HepG2 (cell line): ENCODE data around the gene CFAP46. TPM values are rescaled to one million over a fixed set of nuclear protein-coding genes. Genes with fewer than 3 reads are reported as not detected.

Source experiments
- ATAC-seq: fragments of 200-7000 bp; cut with Tn5 transposase; 3 replicates; pipeline ENCODE4 v1.9.1; 2020; ENCODE audit warnings: mild to moderate bottlenecking, moderate library complexity
- BruUV-seq: library from RNA; stranded (reverse); fragments of 400-500 nt; replicated peaks from 2 replicates; lab custom pipeline; 2021; lab: Mats Ljungman, UMichigan
- CTCF ChIA-PET: fragments of 300-600 bp; formaldehyde crosslinking; extraction: SDS; loops from one replicate; lab custom pipeline; 2021; ENCODE audit warnings: low total read pairs, inconsistent platforms, low intra/inter-chr PET ratio; lab: Yijun Ruan, JAX
- POLR2A ChIA-PET: fragments of 350-600 bp; sonication (Branson Sonifier 250); formaldehyde crosslinking; loops from one replicate; lab custom pipeline; 2020; ENCODE audit warnings: antibody characterized with exemption, inconsistent platforms; lab: Yijun Ruan, JAX
- DNase-seq: peaks from one replicate; pipeline ENCODE4 v3.0.0-alpha.2; 2015; ENCODE audit warnings: low spot score
- FAIRE-seq: peaks from 3 replicates; lab custom pipeline; 2011; peaks lifted over from hg19 to GRCh38; lab: Jason Lieb, UNC
- H2AFZ ChIP-seq: one replicate; pipeline ENCODE4 v1.6.1; 2011; ENCODE audit warnings: low read length, inconsistent platforms
- H3K27ac ChIP-seq: fragments of 300-600 bp; 3 replicates; pipeline ENCODE4 v1.8.0; 2011; ENCODE audit warnings: mixed run types, mild to moderate bottlenecking, mixed read lengths, low read length, inconsistent platforms; ENCODE audit not compliant: insufficient read depth; ENCODE audit errors: extremely low read length
- H3K27me3 ChIP-seq, 2 experiments: fragments of 200-600 bp in 1 of 2; 2 replicates in 1 of 2; 3 replicates in 1 of 2; pipeline versions ENCODE4 v1.6.0 to v1.8.0; 2011; ENCODE audit warnings: low read length in 2 of 2, mild to moderate bottlenecking in 2 of 2, moderate library complexity in 2 of 2, inconsistent platforms in 1 of 2; ENCODE audit not compliant: insufficient read depth in 2 of 2, control insufficient read depth in 1 of 2
- H3K36me3 ChIP-seq, 2 experiments: fragments of 200-600 bp in 1 of 2; replicated peaks in 1 of 2; 2 replicates in 1 of 2; 3 replicates in 1 of 2; pipeline versions ENCODE4 v1.5.1 to v1.8.0; 2011; ENCODE audit warnings: low read length in 2 of 2, inconsistent platforms in 1 of 2; ENCODE audit not compliant: insufficient read depth in 2 of 2, control insufficient read depth in 1 of 2
- H3K4me1 ChIP-seq: 2 replicates; pipeline ENCODE4 v1.5.1; 2012; ENCODE audit warnings: low read length, inconsistent platforms; ENCODE audit not compliant: insufficient read depth
- H3K4me2 ChIP-seq: 2 replicates; pipeline ENCODE4 v1.6.0; 2011; ENCODE audit warnings: low read depth, low read length, inconsistent platforms
- H3K4me3 ChIP-seq, 3 experiments: fragments of 200-600 bp in 1 of 3; sonication (generic), shearing (Covaris generic) in 1 of 3; replicated peaks in 1 of 3; 2 replicates each; pipeline ENCODE4 v1.5.1; 2011 to 2016; ENCODE audit warnings: low read length in 3 of 3, inconsistent platforms in 2 of 3, low read depth in 2 of 3, mild to moderate bottlenecking in 2 of 3, control low read depth in 1 of 3, mixed read lengths in 1 of 3; ENCODE audit not compliant: insufficient read depth in 1 of 3
- H3K79me2 ChIP-seq: one replicate; pipeline ENCODE4 v1.6.1; 2011; ENCODE audit warnings: low read length, inconsistent platforms; ENCODE audit not compliant: insufficient read depth
- H3K9ac ChIP-seq: 2 replicates; pipeline ENCODE4 v1.6.0; 2011; ENCODE audit warnings: mild to moderate bottlenecking, low read depth, low read length, inconsistent platforms; ENCODE audit not compliant: insufficient read depth
- H3K9me3 ChIP-seq: 2 replicates; pipeline ENCODE4 v1.5.1; 2012; ENCODE audit warnings: mild to moderate bottlenecking, low read length
- H4K20me1 ChIP-seq: 2 replicates; pipeline ENCODE4 v1.6.0; 2011; ENCODE audit warnings: inconsistent platforms, mild to moderate bottlenecking, low read length, moderate library complexity; ENCODE audit not compliant: insufficient read depth
- ETV5 ChIP-seq: IDR thresholded peaks from 2 replicates; pipeline ENCODE4 v1.6.1; 2018; ENCODE audit warnings: missing biosample characterization, missing genetic modification reagents, inconsistent platforms, borderline replicate concordance
- KLF15 ChIP-seq: sonication (generic); formaldehyde crosslinking; IDR thresholded peaks from 2 replicates; pipeline ENCODE4 v1.8.1; 2023; ENCODE audit warnings: borderline replicate concordance, mild to moderate bottlenecking, inconsistent platforms, missing genetic modification reagents, mixed read lengths
- NR2F1 ChIP-seq, 2 experiments: fragments of 450-650 bp in 1 of 2; formaldehyde crosslinking in 1 of 2; IDR thresholded peaks; 2 replicates each; pipeline versions ENCODE4 v1.5.0 to v1.6.1; 2016 to 2020; ENCODE audit warnings: mild to moderate bottlenecking in 1 of 2, missing compliant biosample characterization in 1 of 2, missing genetic modification reagents in 1 of 2, moderate library complexity in 1 of 2
- RXRB ChIP-seq: IDR thresholded peaks from 2 replicates; pipeline ENCODE4 v1.6.1; 2016; ENCODE audit warnings: borderline replicate concordance, missing genetic modification reagents, missing compliant biosample characterization
- ZNF251 ChIP-seq: sonication (generic); formaldehyde crosslinking; IDR thresholded peaks from 2 replicates; pipeline ENCODE4 v1.9.0; 2021; ENCODE audit warnings: mild to moderate bottlenecking, missing genetic modification reagents
- ZNF83 ChIP-seq: sonication (generic); formaldehyde crosslinking; IDR thresholded peaks from 2 replicates; pipeline ENCODE4 v1.4.0; 2020; ENCODE audit warnings: missing genetic modification reagents, mild to moderate bottlenecking, borderline replicate concordance
- WGBS: methylation state at CpG from one replicate; pipeline ENCODE4 v1.1.6; 2017; ENCODE audit warnings: low lambda C conversion rate; 5-methylcytosine and 5-hydroxymethylcytosine counted together
- in situ Hi-C: cut with HindIII; loops from 2 replicates; pipeline ENCODE4 v1.10.0; 2017; ENCODE audit warnings: low pct_unique_long_range_greater_than_20kb; ENCODE audit not compliant: extremely low pct_ligation_motif_present
- intact Hi-C: fragments of 100-400 bp; cut with micrococcal nuclease; formaldehyde crosslinking; loops from one replicate; pipeline ENCODE4 v1.10.0; 2022; ENCODE audit not compliant: unreplicated experiment
- polyA plus RNA-seq, 8 experiments: library from polyadenylated mRNA; depleted of rRNA in 3 of 8; stranded (reverse) in 7 of 8; unstranded in 1 of 8; fragments of >200 nt; fragmentation: Illumina TruSeq in 4 of 8; extraction: Trizol in 4 of 8; gene quantifications; 2 replicates each; pipeline versions ENCODE4 v1.2.1 to v1.2.3, GENCODE V29; 2011 to 2016; ENCODE audit warnings: low read depth in 4 of 8, missing spikeins in 1 of 8, mixed read lengths in 1 of 8; ENCODE audit not compliant: insufficient read depth in 1 of 8
- total RNA-seq, 5 experiments: library from RNA; depleted of rRNA; stranded (reverse); fragments of >200 nt; fragmentation: Illumina TruSeq; extraction: Trizol; gene quantifications; 2 replicates each; pipeline ENCODE4 v1.2.3, GENCODE V29; 2016; ENCODE audit warnings: low read depth in 1 of 5
- TF ChIP-seq, protein P1 (sequence below): sonication (generic); formaldehyde crosslinking; IDR thresholded peaks from 2 replicates; pipeline ENCODE4 v1.5.0; 2020; ENCODE audit warnings: missing genetic modification reagents, mild to moderate bottlenecking, borderline replicate concordance
- TF ChIP-seq, protein P2 (sequence below): sonication (generic); formaldehyde crosslinking; IDR thresholded peaks from 2 replicates; pipeline ENCODE4 v1.5.1; 2020; ENCODE audit warnings: missing genetic modification reagents, mild to moderate bottlenecking, borderline replicate concordance
- TF ChIP-seq, protein P3 (sequence below): sonication (generic); formaldehyde crosslinking; IDR thresholded peaks from 2 replicates; pipeline ENCODE4 v1.4.0; 2020; ENCODE audit warnings: missing genetic modification reagents
- TF ChIP-seq, protein P4 (sequence below): sonication (generic); formaldehyde crosslinking; IDR thresholded peaks from 2 replicates; pipeline ENCODE4 v1.4.0; 2020; ENCODE audit warnings: missing genetic modification reagents

Gene CFAP46
- total and polyA plus RNA-seq, 2 of the 13 experiments (the other 11 are each of a cell fraction or from before 2014, with no cell fraction given): 0.24 to 0.84 TPM

DNA sequence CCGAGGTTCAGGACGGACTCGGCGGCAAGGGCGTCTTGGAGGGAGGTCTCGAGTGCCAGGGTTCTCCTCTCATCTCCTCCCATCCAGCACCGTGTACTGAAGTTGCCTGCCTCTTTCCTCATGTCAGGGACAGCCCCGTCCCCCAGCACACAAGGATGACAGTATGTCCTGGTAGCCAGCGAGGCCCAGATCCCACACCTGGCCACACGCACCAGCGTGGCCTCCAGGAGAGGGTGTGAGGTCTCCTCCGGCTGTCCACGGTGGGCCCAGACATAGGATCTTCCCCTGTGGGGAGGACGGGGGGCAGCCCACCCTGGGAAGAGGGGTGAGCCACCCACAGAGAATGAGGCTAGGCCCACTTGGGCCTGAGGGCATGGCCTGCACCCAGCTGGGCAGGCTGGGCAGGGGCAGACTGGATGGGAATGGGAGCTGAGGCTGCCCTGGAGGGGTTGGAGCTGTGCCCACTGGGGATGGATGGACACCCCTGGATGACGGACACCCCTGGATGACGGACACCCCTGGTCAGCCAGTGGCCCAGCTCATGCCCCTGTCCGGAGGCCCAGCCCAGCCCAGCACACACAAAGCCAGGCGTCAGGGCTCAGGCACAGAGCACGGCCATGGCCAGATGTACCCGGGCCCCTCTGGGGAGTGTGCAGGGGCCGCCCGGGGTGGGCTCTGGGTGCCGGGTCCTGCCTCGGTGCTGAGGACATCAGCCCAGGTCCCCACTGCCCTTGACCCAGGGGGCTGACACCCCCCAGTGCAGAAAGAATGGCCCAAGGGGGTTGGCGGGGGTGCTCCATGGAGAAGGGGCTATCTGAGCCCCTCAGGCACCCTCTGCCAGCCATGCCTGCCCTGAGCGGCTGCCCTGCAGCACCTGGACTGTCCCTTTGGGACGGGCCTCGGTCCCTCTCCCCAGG lies 30.9 kb upstream of the CFAP46 start:
- ChIA-PET CTCF (no interaction called here), POLR2A (no interaction called here)
- Histone ChIP-seq H2AFZ (no peak overlapping the region), H4K20me1 (0 out of 2 replicates have a peak, but pooled peaks cover 5% of the 10 kb centered on the region), H3K27me3 (peaks cover 34 to 76% of the 10 kb centered on the region in 2 experiments), H3K36me3 (no peaks in the 10 kb centered on the region), H3K4me3 (no peak overlapping the region), H3K9ac (no peak overlapping the region), H3K4me2 (no peak overlapping the region), H3K27ac (no peak overlapping the region), H3K9me3 (no peaks in the 10 kb centered on the region), H3K4me1 (no peaks in the 10 kb centered on the region), H3K79me2 (no peaks in the 10 kb centered on the region)
- no TSS peak for BruUV-seq
- intact Hi-C loops: no loop called here
- no peak for TF ChIP-seq RXRB (CRISPR knock-in tag)
- TF ChIP-seq, protein P1, sequence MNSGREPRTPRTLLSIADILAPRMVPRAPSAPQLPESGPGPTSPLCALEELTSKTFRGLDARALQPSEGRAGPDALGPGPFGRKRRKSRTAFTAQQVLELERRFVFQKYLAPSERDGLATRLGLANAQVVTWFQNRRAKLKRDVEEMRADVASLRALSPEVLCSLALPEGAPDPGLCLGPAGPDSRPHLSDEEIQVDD (CRISPR knock-in tag): no peak
- TF ChIP-seq, protein P2, sequence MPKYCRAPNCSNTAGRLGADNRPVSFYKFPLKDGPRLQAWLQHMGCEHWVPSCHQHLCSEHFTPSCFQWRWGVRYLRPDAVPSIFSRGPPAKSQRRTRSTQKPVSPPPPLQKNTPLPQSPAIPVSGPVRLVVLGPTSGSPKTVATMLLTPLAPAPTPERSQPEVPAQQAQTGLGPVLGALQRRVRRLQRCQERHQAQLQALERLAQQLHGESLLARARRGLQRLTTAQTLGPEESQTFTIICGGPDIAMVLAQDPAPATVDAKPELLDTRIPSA (CRISPR knock-in tag): no peak
- no peak for TF ChIP-seq ETV5 (CRISPR knock-in tag)
- TF ChIP-seq, protein P3, sequence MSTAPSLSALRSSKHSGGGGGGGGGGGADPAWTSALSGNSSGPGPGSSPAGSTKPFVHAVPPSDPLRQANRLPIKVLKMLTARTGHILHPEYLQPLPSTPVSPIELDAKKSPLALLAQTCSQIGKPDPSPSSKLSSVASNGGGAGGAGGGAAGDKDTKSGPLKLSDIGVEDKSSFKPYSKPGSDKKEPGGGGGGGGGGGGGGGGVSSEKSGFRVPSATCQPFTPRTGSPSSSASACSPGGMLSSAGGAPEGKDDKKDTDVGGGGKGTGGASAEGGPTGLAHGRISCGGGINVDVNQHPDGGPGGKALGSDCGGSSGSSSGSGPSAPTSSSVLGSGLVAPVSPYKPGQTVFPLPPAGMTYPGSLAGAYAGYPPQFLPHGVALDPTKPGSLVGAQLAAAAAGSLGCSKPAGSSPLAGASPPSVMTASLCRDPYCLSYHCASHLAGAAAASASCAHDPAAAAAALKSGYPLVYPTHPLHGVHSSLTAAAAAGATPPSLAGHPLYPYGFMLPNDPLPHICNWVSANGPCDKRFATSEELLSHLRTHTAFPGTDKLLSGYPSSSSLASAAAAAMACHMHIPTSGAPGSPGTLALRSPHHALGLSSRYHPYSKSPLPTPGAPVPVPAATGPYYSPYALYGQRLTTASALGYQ (CRISPR knock-in tag): no peak
- no peak for TF ChIP-seq KLF15 (CRISPR knock-in tag)
- no peak for TF ChIP-seq ZNF83
- no peak for TF ChIP-seq ZNF251 (CRISPR knock-in tag)
- no peak for TF ChIP-seq NR2F1 (CRISPR knock-in tag; IDR thresholded peaks at IDR 0.05)
- TF ChIP-seq, protein P4, sequence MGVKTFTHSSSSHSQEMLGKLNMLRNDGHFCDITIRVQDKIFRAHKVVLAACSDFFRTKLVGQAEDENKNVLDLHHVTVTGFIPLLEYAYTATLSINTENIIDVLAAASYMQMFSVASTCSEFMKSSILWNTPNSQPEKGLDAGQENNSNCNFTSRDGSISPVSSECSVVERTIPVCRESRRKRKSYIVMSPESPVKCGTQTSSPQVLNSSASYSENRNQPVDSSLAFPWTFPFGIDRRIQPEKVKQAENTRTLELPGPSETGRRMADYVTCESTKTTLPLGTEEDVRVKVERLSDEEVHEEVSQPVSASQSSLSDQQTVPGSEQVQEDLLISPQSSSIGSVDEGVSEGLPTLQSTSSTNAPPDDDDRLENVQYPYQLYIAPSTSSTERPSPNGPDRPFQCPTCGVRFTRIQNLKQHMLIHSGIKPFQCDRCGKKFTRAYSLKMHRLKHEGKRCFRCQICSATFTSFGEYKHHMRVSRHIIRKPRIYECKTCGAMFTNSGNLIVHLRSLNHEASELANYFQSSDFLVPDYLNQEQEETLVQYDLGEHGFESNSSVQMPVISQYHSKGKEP (CRISPR knock-in tag): no peak
- no peak for FAIRE-seq
- 0% methylated on average over 3 of the region's 28 CpGs for WGBS
- ATAC-seq: no peak; the same call in 2 of the 3 replicates
- DNase-seq: no peak
- in situ Hi-C loops: no loop called here
